Epithelial cell of prostate (primary cell): ENCODE measurements around the gene ADARB2.

Experiments used
- DNase-seq: peaks from one replicate; pipeline ENCODE4 v3.0.0-alpha.2; 2011; ENCODE audit warnings: low read depth, low spot score
- H3K27ac ChIP-seq: fragments of 450-650 bp; 2 replicates; pipeline ENCODE4 v1.5.1; 2017; ENCODE audit warnings: mild to moderate bottlenecking

Gene ADARB2

DNA sequence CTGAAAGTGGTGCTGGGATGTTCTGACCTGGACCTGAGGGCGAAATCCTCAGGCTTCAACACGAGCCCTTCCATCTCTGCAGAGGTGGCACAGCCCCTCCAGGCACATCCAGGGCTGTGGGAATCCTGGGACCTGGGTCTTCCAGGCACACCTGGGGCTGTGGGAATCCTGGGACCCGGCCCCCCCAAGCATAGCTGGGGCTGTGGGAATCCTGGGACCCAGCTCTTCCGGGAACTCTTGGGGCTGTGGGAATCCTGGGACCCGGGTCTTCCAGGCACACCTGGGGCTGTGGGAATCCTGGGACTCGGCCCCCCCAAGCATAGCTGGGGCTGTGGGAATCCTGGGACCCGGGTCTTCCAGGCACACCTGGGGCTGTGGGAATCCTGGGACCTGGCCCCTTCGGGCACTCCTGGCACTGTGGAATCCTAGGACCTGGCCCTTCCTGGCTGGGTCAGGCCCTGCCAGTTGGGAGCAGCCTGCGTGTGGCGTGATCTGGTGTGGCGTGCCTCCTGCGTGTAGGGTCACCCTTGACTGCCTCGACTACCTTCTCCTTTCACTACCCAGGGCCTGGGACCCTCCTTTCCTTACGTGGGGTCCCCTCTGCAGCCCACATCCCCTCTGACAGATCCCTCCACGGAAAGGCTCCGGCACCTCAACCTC is 557.1 kb downstream of the ADARB2 start:
- H3K27ac ChIP-seq: no peak overlapping the region
- no peak for DNase-seq

DNA sequence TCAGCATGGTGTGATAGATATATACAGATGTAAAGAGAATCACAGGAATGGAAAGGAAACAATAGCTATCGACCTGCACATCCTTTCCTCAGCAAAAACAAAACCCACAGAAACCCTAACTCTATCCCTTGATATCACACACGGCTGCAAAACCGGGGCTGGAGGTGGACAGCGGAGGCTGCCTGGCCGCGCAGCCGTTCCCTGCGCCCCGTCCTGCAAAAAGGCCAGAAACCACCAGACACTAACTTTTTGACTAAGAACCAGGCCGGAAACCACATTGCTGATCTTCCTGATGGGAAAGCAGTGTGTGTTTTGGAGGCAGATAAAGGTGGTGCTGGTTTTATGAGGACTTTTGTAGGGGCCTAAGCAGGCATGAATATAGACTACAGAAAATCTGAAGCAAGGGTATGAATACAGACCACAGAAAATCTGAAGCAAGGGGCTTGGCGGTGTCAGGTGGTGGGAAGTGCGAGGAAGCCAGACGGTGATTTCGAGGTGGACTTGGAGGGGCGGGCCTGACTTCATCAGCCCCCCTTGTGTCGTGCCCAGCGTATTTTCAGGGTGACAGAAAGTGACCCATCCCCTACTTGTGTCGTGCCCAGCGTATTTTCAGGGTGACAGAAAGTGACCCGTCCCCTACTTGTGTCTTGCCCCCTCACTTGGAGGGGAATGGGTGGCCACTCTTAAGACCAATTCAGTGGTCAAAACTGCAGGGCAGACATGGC is 557.8 kb downstream of the ADARB2 start:
- DNase-seq: no peak
- H3K27ac ChIP-seq: no peak overlapping the region

DNA sequence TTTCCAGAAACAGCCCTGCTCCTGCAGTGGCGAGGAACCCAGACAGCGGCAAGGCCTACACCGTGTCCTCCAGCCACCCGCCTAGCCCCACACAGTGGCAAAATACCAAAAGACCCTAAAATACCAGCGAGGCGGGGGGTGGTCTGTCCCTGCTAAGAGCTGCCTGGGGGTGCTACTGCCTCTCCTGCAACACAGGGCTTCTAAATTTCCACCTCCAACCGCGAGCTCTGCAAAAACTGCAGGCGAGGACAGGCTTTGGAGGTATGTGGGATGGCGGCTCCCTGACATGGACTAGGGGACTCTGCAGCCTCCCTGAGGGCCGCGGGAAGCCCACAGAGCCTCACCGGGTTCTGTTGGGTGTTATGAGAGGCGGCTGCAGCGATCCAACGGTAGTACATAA is 558.8 kb downstream of the ADARB2 start:
- no peak overlapping the region for H3K27ac ChIP-seq
- no peak for DNase-seq

DNA sequence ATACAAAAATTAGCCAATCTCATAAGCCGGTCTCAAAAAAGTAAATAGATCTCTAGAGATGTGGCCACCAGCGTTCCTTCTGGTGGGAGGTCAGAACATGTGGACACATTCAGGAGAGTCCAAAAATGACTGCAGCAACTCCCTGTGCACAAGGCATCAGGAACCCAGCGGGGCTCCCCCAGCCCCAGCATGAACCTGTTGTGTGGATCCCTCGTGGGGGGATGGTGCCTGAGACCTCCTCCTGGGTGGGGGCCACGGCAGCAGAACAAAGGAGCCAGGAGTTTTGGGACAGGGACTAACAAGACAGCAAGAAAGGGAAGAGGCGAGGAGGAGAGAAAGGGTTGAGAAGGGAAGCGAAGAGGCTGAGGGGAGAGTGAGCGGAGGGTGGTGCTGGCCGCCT is 559.4 kb downstream of the ADARB2 start:
- H3K27ac ChIP-seq: no peak overlapping the region
- no peak for DNase-seq

DNA sequence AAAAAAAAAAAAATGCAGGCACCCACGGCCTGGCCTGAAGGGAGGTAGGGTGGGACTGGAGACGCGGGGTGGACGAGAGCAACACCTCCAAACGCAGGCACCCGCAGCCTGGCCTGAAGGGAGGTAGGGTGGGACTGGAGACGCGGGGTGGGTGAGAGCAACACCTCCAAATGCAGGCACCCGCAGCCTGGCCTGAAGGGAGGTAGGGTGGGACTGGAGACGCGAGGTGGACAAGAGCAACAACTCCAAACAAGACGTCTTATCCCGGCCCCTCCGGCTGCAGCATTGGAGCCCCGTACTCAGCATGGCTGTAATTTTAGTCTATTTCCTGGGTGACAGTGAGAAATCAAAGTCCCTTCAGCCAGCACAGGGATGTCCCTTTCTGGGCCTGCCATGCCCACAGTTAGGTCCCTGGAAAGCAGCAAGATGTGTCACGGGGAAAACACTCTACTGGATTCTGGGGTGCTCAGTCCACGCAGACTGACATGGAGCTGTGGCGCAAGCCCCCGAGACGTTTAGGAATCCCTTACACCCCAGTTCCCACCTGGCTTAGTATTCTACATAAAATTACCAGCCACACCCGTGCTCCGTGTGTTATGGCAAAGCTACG is 561.3 kb downstream of the ADARB2 start:
- DNase-seq: no peak
- H3K27ac ChIP-seq: no peak overlapping the region

DNA sequence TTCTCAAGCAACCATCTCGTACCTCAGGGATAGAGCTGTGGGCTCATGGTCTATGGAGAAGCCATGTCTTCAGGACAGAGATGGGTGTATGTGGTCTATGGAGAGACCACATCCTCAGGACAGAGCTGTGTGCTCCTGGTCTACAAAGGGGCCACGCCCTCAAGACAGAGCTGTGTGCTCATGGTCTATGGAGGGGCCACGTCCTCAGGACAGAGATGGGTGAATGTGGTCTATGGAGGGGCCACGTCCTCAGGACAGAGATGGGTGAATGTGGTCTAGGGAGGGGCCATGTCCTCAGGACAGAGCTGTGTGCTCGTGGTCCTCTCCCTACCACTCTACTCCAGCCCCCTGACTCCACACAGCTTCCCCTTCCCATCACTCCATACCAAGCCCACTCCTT is 563.3 kb downstream of the ADARB2 start:
- DNase-seq: no peak
- no peak overlapping the region for H3K27ac ChIP-seq

DNA sequence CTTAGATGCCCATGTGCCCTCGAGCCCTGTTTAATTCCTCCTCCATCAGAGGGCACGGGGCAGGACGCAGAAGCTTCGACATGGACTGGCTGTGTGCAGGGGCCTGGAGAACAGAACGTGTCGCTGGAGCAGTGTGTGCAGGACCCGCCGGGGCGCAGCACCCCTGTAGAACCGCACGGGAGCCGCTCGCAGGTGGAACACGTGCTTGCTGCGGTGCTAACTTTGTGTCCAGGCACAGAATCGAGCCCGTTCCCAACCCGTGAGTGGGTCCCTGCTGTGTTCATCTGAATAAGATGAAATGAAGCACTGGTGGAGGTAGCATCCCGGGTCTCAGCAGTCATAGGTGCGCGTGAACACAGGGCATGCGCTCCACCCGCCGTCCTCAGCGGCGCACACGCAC is 564.2 kb downstream of the ADARB2 start:
- H3K27ac ChIP-seq: no peak overlapping the region
- DNase-seq: no peak

DNA sequence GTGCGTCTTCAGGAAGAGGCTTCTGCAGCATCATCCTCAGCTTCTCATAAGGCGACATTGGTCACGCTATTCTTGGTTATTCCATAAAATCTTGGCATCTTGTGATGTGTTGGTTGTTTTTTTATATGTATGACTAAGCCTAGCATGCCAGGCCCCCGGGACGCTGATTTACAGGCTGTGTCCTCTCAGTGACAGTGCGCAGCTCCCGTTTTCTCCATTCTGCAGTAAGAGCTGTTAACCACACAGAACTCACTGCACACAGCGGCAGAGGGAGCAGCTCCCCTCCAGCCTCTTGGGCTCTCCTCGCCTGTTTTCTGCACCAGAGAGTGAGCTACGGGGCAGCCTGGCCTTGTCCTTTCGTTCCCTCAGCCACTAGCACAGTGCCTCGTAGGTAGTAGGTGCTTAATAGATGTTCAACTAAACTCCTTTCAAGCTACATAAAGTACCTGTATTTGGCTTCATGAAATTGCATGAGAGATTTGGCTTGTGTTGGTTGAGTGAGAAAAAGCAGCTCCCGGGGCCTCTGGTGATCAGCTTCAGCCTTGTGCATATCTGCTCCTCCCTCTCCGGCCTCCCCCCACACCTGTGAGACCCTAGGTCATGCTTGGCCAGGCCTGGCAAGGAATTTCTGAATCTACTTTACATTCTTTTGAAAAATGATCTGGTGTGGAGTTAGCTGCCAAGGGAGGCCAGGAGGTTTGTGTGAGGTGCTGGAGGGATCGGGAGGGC is 564.9 kb downstream of the ADARB2 start:
- no peak for DNase-seq
- H3K27ac ChIP-seq: no peak overlapping the region

DNA sequence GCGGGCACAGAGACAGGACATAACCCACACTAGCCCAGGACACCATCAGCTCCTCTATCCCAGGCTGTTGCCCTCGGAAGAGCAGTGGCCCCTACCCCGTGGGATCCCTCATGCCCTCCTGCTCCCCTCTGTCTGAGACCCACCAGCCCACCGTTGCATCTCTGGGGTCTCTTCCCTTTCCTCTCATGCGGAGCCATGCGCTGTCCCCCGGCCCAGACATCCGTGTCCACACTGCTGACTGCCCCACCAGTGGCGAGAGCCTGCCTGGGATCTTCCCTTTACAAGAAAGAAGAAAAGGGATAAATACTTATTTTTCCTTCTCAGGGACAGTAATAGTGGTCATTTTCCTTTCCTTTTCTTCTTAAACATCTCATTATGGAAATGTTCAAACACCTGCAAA is 565.7 kb downstream of the ADARB2 start:
- no peak for DNase-seq
- H3K27ac ChIP-seq: no peak overlapping the region

DNA sequence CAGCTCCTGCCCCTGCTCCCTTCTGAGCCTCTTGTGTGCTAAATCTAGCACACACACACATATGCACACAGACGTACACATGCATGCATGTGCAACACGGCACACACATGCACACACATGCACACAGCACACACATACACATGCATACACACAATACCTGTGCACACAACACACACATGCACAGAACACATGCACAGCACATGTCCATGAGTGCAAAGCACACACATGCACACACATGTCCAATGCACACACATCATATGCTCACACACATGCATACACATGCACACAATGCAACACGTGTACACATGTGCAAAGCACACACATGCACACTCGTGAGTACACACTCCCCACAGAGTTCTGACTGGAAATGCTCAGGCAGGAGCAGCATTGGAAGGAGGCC is 566.1 kb downstream of the ADARB2 start:
- no peak for DNase-seq
- no peak overlapping the region for H3K27ac ChIP-seq

DNA sequence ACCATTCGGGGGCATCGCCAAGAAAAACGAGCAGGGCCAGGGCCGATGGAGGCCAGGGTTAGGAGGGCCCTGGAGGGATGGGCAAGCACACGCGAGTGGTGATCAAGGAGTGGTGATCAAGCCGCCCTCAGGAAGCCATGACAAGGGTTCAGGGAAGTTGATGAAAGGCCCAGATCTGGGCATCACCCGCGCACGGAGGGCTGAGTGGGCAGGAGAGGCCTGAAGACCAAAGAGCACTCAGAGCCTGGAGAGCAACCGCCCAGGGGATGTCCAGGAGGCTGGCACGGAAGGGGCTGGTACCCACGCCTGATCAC is 566.5 kb downstream of the ADARB2 start:
- no peak for DNase-seq
- no peak overlapping the region for H3K27ac ChIP-seq

DNA sequence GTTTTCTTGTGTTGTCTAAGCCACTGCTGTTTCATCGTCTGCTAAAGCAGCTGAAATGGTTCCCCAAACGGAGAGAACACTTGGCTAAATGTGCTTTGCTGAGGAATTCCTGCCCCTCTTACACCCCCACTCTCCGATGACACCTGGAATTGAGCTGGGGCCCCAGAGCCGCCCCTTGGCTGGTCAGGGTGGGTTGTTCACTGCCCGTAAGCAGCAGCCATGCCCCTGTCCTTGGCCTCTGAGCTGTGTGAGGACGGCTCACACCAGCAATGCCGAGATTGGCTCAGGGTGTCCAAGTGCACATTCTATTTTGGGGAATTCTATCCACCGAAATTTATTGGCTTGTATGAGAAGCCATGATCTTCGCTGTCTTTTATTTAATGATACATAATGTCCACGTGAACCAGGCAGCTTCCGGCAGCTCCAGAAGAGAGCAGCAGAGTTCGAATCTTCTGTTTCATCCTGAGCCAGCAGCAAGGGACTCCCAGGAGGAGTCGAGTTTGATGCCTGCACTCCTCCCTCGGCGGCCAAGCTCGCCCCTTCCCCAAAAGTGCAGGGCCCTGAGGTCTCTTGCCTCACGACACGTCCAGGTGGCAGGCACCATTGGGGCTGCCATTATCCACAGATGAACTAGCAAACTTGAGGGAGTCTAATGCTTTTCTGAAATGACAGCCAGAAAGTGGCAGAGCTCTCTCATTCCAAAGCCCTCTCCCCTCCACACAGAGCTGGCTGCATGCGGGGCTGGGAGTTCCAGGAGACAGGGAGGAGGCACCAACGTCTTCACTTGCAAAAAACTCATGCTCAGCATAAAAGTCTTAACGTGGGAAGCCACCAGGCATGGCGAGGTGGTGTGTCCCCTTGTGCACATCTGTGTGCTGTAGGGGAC is 567.1 kb downstream of the ADARB2 start:
- DNase-seq: no peak
- no peak overlapping the region for H3K27ac ChIP-seq

DNA sequence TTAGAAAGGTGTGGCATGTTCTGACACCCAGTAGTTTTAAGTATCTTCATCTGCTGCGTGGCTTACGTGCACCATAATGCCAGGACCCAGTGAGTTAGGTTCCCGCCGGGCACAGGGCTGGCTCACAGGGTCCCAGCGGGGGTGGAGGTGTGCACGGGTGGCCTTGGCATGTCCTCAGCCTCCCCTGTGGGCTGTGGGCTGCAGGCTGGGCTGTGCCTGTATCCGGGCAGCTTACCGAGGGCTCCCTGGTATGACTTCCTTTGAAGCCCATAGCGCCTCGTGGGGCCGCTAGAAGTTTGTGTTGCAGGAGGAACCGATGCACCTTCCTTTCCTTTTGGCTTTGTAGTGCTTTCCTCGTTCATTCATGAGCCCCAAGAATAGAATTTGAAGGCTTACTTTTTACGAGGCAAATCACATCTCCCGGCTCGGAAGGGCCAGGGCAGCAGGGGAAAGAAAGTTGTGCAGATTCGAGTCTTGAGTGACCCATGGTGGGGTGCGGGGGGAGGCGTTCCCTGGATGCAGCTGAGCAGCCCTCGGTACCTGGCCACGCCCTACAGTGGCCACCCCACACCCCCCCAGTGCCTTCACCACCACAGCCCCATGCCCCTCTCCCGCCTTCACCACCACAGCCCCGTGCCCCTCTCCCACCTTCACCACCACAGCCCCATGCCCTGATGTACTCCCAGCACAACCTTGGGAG is 568.0 kb downstream of the ADARB2 start:
- no peak for DNase-seq

DNA sequence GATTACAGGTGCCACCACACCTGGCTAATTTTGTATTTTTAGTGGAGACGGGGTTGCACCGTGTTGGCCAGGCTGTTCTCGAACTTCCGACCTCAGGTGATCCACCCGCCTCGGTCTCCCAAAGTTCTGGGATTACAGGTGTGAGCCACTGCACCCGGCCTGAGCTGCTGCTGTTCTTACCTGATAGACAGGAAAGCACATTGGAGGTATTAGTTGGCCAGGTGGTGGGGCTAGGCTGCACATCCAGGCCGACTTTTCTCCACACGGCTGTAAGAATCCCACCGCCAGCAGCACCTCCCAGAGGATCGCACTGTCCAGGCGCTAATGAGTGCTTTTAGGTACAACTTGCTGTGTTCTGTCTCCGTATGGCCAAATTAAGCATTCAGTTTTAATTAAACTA is 568.6 kb downstream of the ADARB2 start:
- no peak overlapping the region for H3K27ac ChIP-seq
- DNase-seq: no peak

More for the DNA sequence above, 568.0 kb downstream of the ADARB2 start:
- H3K27ac ChIP-seq: no peak overlapping the region

DNA sequence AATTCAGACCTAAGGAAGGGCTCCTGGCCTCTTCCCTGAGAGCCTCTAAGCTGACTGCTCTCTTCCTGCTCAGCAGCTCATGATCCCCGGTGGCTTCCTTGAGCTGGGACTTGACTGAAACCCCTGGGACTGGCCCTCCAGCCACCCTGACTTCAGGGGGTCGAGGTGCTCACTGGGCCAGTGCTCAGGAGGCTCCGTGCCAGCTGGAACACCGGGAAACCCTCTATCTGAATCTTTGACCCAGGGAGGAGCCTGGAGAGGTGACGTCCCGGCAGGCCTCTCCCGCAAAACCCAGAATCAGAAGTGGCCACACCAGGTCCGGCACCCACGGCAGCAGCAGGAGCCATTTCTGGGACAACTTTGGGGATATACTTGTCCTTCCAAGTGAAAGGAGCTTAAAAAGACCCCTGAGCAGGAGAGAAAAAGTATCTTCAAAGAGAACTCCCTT is 570.5 kb downstream of the ADARB2 start:
- no peak for DNase-seq
- no peak overlapping the region for H3K27ac ChIP-seq

DNA sequence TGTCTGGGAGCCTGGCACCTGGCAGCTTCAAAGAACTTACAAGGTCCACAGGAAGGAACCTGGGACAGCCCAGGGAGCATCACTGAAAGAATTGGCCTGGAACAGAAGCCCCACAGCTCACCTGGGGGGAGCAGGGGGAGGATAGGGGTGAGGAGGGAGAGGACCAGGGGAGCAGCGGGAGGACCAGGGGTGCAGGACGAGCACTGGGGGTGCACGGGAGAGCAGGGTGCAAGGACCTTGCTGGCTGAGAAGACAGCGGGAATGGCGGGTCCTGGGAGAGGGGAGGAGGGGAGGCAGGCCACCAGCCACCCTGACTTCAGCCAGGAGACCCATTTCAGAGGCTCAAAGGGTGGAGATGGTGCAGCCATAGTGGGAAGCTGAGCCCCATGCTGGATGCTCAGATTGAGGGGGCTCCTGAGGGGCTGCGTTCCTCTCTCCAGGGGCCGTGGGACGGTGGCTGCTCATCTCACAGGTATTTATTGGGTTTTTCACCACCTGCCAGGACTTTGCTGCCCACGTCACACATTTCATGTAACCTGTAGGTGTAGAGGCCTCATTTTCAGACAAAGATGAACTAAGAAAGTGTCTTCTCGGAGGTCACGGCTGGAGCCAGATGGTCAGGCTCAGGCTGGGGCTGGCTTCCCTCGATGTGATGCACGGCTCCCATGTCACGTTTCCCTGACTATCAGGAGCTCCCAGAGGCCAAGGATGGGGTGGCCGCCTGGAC is 571.1 kb downstream of the ADARB2 start:
- no peak overlapping the region for H3K27ac ChIP-seq
- no peak for DNase-seq

DNA sequence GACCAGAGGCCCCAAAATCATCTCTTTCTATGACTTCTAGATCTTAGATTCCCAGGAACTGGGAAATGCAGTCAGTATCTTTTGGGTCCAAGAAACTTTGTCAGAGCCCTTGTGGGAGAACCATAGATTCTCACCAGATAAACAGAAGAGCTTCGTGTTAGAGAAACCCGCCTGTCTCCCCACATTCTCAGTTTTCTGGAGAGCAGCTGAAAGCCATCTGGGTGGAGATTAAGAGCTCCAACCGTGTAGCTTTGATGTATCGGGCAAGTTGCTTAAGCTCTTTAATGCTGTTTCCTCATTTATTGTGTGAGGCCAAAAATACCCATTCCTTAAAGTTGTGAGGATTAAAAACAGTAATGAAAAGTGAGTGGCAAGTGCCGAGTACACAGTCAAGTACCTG is 573.5 kb downstream of the ADARB2 start:
- DNase-seq: no peak
- H3K27ac ChIP-seq: no peak overlapping the region

DNA sequence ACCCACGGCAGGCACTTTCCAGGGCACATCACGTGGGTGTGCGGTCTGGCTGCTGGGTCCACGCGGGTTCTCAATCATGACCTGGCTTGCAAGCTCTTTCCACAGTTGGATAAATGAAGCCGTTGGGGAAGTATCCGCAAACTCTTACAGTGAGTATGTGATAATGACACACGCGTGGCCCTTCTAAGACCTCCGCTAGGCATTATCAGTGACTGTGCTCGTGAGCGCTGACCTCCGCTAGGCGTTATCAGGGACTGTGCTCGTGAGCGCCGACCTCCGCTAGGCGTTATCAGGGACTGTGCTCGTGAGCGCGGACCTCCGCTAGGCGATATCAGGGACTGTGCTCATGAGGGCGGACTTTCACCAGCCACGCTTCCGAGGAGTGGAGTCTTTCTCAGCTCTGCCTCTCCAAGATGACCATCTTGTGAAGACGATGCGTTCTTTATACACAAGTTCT is 574.1 kb downstream of the ADARB2 start:
- no peak overlapping the region for H3K27ac ChIP-seq
- DNase-seq: no peak
